Stomach smooth muscle (tissue), 2 donors: ENCODE measurements around the gene PRAMEF1.

ENCODE experiments used
- H3K27ac ChIP-seq: one replicate; pipeline ENCODE4 v1.7.0; 2013; ENCODE audit warnings: mild to moderate bottlenecking, low read length, inconsistent platforms
- H3K27me3 ChIP-seq, 2 donors: one replicate each; pipeline ENCODE4 v1.7.0; 2013; ENCODE audit warnings: low read length in 2 of 2; ENCODE audit not compliant: insufficient read depth in 2 of 2, control insufficient read depth in 1 of 2
- H3K36me3 ChIP-seq, 2 donors: one replicate each; pipeline ENCODE4 v1.7.0; 2013; ENCODE audit warnings: low read length in 2 of 2; ENCODE audit not compliant: control insufficient read depth in 2 of 2, insufficient read depth in 2 of 2
- H3K4me1 ChIP-seq: one replicate; pipeline ENCODE4 v1.7.0; 2013; ENCODE audit warnings: low read length; ENCODE audit not compliant: control insufficient read depth, insufficient read depth
- H3K4me3 ChIP-seq, 2 donors: one replicate each; pipeline ENCODE4 v1.7.0; 2013; ENCODE audit warnings: low read length in 2 of 2
- H3K9ac ChIP-seq, 2 donors: one replicate each; pipeline ENCODE4 v1.7.0; 2013; ENCODE audit warnings: low read length in 2 of 2, mild to moderate bottlenecking in 1 of 2
- H3K9me3 ChIP-seq, 2 donors: one replicate each; pipeline ENCODE4 v1.7.0; 2013; ENCODE audit warnings: low read length in 2 of 2; ENCODE audit not compliant: control insufficient read depth in 2 of 2
- donor health status: healthy.
- donor health status: Pancreatic carcinoma.

PRAMEF1 gene

GRCh38 chr1:12761781-12762180 lies 29.4 kb upstream of the PRAMEF1 start:
- Histone ChIP-seq H3K36me3 (no peaks in the 10 kb centered on the region), H3K27ac (no peak overlapping the region), H3K4me3 (no peak overlapping the region), H3K9ac (no peak overlapping the region), H3K4me1 (no peaks in the 10 kb centered on the region), H3K9me3 (no peaks in the 10 kb centered on the region), H3K27me3 (peaks cover 0 to 11% of the 10 kb centered on the region in 2 donors)

- peaks cover 0 to 11% of the 10 kb centered on the region in 2 donors for H3K27me3 ChIP-seq
- no peaks in the 10 kb centered on the region for H3K36me3 ChIP-seq
- no peaks in the 10 kb centered on the region for H3K4me1 ChIP-seq
- no peaks in the 10 kb centered on the region for H3K9me3 ChIP-seq
- no peak overlapping the region for H3K9ac ChIP-seq
- H3K4me3 ChIP-seq = no peak overlapping the region
- H3K27ac ChIP-seq = no peak overlapping the region
These were observed 28.4 kb upstream of the PRAMEF1 start for GRCh38 chr1:12762766-12763165.

- no peaks in the 10 kb centered on the region for H3K36me3 ChIP-seq
- peaks cover 0 to 11% of the 10 kb centered on the region in 2 donors for H3K27me3 ChIP-seq
- no peak overlapping the region for H3K27ac ChIP-seq
These were observed 27.7 kb upstream of the PRAMEF1 start for GRCh38 chr1:12763479-12763878.

GRCh38 chr1:12764016-12764415 lies 27.2 kb upstream of the PRAMEF1 start:
- H3K27ac ChIP-seq = no peak overlapping the region
- H3K4me1 ChIP-seq = no peaks in the 10 kb centered on the region
- no peaks in the 10 kb centered on the region for H3K36me3 ChIP-seq
- no peak overlapping the region for H3K9ac ChIP-seq
- H3K9me3 ChIP-seq = no peaks in the 10 kb centered on the region
- peaks cover 0 to 7% of the 10 kb centered on the region in 2 donors for H3K27me3 ChIP-seq
- no peak overlapping the region for H3K4me3 ChIP-seq

More at GRCh38 chr1:12763479-12763878, 27.7 kb upstream of the PRAMEF1 start:
- no peaks in the 10 kb centered on the region for H3K9me3 ChIP-seq
- no peak overlapping the region for H3K4me3 ChIP-seq
- H3K9ac ChIP-seq = no peak overlapping the region
- H3K4me1 ChIP-seq = no peaks in the 10 kb centered on the region

- no peaks in the 10 kb centered on the region for H3K4me1 ChIP-seq
- no peak overlapping the region for H3K27ac ChIP-seq
- no peaks in the 10 kb centered on the region for H3K9me3 ChIP-seq
- H3K36me3 ChIP-seq = no peaks in the 10 kb centered on the region
- no peak overlapping the region for H3K9ac ChIP-seq
- no peak overlapping the region for H3K4me3 ChIP-seq
- peaks cover 0 to 12% of the 10 kb centered on the region in 2 donors for H3K27me3 ChIP-seq
These were observed 22.2 kb upstream of the PRAMEF1 start for GRCh38 chr1:12769031-12769430.

- Histone ChIP-seq H3K9ac (no peak overlapping the region), H3K27ac (no peak overlapping the region), H3K36me3 (no peaks in the 10 kb centered on the region), H3K27me3 (peaks cover 0 to 10% of the 10 kb centered on the region in 2 donors), H3K4me1 (no peaks in the 10 kb centered on the region), H3K4me3 (no peak overlapping the region), H3K9me3 (peaks cover 0 to 2% of the 10 kb centered on the region in 2 donors)
These were observed 21.2 kb upstream of the PRAMEF1 start for GRCh38 chr1:12769976-12770505.

- Histone ChIP-seq H3K36me3 (no peaks in the 10 kb centered on the region), H3K27ac (no peak overlapping the region), H3K9me3 (peaks cover 0 to 2% of the 10 kb centered on the region in 2 donors), H3K4me3 (no peak overlapping the region), H3K27me3 (peaks cover 0 to 10% of the 10 kb centered on the region in 2 donors), H3K9ac (no peak overlapping the region), H3K4me1 (no peaks in the 10 kb centered on the region)
These were observed 20.6 kb upstream of the PRAMEF1 start for GRCh38 chr1:12770620-12771019.

- H3K9ac ChIP-seq = no peak overlapping the region
- no peaks in the 10 kb centered on the region for H3K36me3 ChIP-seq
- no peak overlapping the region for H3K4me3 ChIP-seq
- H3K9me3 ChIP-seq = peaks cover 0 to 2% of the 10 kb centered on the region in 2 donors
- H3K4me1 ChIP-seq = no peaks in the 10 kb centered on the region
- H3K27ac ChIP-seq = no peak overlapping the region
- peaks cover 0 to 11% of the 10 kb centered on the region in 2 donors for H3K27me3 ChIP-seq
These were observed 20.0 kb upstream of the PRAMEF1 start for GRCh38 chr1:12771186-12771585.

- H3K27me3 ChIP-seq = peaks cover 0 to 14% of the 10 kb centered on the region in 2 donors
These were observed 18.7 kb upstream of the PRAMEF1 start for GRCh38 chr1:12772520-12772919.

GRCh38 chr1:12773438-12773837 lies 17.8 kb upstream of the PRAMEF1 start, which contains the start of gene PRAMEF12:
TSS of gene PRAMEF12 (plus strand) at chr1:12773738. CDS start at chr1:12774868, 1,130 bp downstream.
- Histone ChIP-seq H3K9me3 (peaks cover 0 to 2% of the 10 kb centered on the region in 2 donors), H3K4me1 (no peaks in the 10 kb centered on the region), H3K9ac (no peak within 1 kb of the TSS), H3K27ac (no peak within 1 kb of the TSS), H3K36me3 (no peaks in the 10 kb centered on the region), H3K27me3 (peaks cover 0 to 14% of the 10 kb centered on the region in 2 donors), H3K4me3 (no peak within 1 kb of the TSS)

More at GRCh38 chr1:12772520-12772919, 18.7 kb upstream of the PRAMEF1 start:
- H3K9ac ChIP-seq = no peak overlapping the region
- H3K36me3 ChIP-seq = no peaks in the 10 kb centered on the region
- no peaks in the 10 kb centered on the region for H3K4me1 ChIP-seq
- H3K27ac ChIP-seq = no peak overlapping the region
- no peak overlapping the region for H3K4me3 ChIP-seq
- H3K9me3 ChIP-seq = peaks cover 0 to 2% of the 10 kb centered on the region in 2 donors

- H3K4me1 ChIP-seq = no peaks in the 10 kb centered on the region
- no peak overlapping the region for H3K27ac ChIP-seq
- H3K27me3 ChIP-seq = peaks cover 0 to 14% of the 10 kb centered on the region in 2 donors
- no peak overlapping the region for H3K9ac ChIP-seq
- no peaks in the 10 kb centered on the region for H3K36me3 ChIP-seq
- no peak overlapping the region for H3K4me3 ChIP-seq
- peaks cover 0 to 2% of the 10 kb centered on the region in 2 donors for H3K9me3 ChIP-seq
These were observed 16.3 kb upstream of the PRAMEF1 start for GRCh38 chr1:12774801-12775345.
